GM12878 (cell line): ENCODE results near the gene TMEM150A. TPM values are rescaled to one million over a fixed set of nuclear protein-coding genes. Genes with fewer than 3 reads are reported as not detected.

Experiments
- BCL3 ChIP-seq: IDR thresholded peaks from 2 replicates; pipeline ENCODE4 v1.6.1; 2011; ENCODE audit warnings: borderline replicate concordance, low read depth, mild to moderate bottlenecking, moderate library complexity, low read length; ENCODE audit not compliant: insufficient read depth, poor library complexity, severe bottlenecking
- CBX3 ChIP-seq: fragments of 200-600 bp; sonication (generic); IDR thresholded peaks from 2 replicates; pipeline ENCODE4 v1.6.1; 2016; ENCODE audit warnings: low read depth, borderline replicate concordance
- E2F4 ChIP-seq: IDR thresholded peaks from 2 replicates; pipeline ENCODE4 v1.6.1; 2012; ENCODE audit warnings: low read depth, low read length, improper control_type of control experiment
- POLR2AphosphoS2 ChIP-seq: IDR thresholded peaks from 2 replicates; pipeline ENCODE4 v1.6.1; 2011; ENCODE audit warnings: low read depth, mild to moderate bottlenecking, low read length, improper control_type of control experiment, moderate library complexity
- POU2F2 ChIP-seq: IDR thresholded peaks from 3 replicates; pipeline ENCODE4 v1.6.1; 2011; ENCODE audit warnings: low read depth, mild to moderate bottlenecking, low read length, borderline replicate concordance
- RELB ChIP-seq: fragments of 450-650 bp; IDR thresholded peaks from 2 replicates; pipeline ENCODE4 v1.6.1; 2017; ENCODE audit warnings: low read depth, mild to moderate bottlenecking, moderate library complexity
- WRNIP1 ChIP-seq: IDR thresholded peaks from 2 replicates; pipeline ENCODE4 v1.6.1; 2011; ENCODE audit warnings: low read depth, low read length, improper control_type of control experiment, borderline replicate concordance
- ZBTB33 ChIP-seq: fragments of 450-650 bp; IDR thresholded peaks from 2 replicates; pipeline ENCODE4 v1.6.1; 2017; ENCODE audit warnings: mild to moderate bottlenecking
- polyA plus RNA-seq, 11 experiments: library from polyadenylated mRNA; depleted of rRNA in 4 of 11; unstranded in 6 of 11; stranded (reverse) in 5 of 11; fragments of >200 nt; fragmentation: Nextera tagmentation in 4 of 11; fragmentation: Illumina TruSeq in 1 of 11; extraction: Ambion mirVana in 4 of 11; extraction: Trizol in 1 of 11; gene quantifications; 1 replicate in 1 of 11; 2 replicates in 10 of 11; pipeline versions ENCODE4 v1.2.1 to v1.2.3, GENCODE V29; 2011 to 2016; ENCODE audit warnings: inconsistent platforms in 2 of 11, missing spikeins in 2 of 11, low read depth in 1 of 11
- total RNA-seq, 4 experiments: library from RNA; depleted of rRNA in 3 of 4; stranded (reverse); fragments of >200 nt in 3 of 4; fragmentation: Illumina TruSeq in 1 of 4; extraction: Trizol in 1 of 4; gene quantifications; 2 replicates each; pipeline versions ENCODE4 v1.2.1 to v1.2.3, GENCODE V29; 2013 to 2021

TMEM150A gene
- total and polyA plus RNA-seq, 10 of the 15 experiments (the other 5 are each of a cell fraction or from before 2014, with no cell fraction given), result 0.45 to 4.4 (median 2.6) TPM

- TF ChIP-seq ZBTB33 (no peak), BCL3 (no peak), RELB (no peak), E2F4 (no peak), POLR2AphosphoS2 (no peak), WRNIP1 (no peak), CBX3 (no peak), POU2F2 (no peak)
Measured at GRCh38 chr2:85631316-85631715, 28.8 kb upstream of the TMEM150A start (continued).
